Inferior parietal cortex (tissue), 1 donor: ENCODE measurements around the gene ARMC7.
"Not testable (repeated sequence)": the region's sequence is repeated elsewhere in the genome, so short reads cannot be mapped to it uniquely, and the experiment has no call there.

Source experiments
- DNase-seq: peaks from one replicate; pipeline ENCODE4 v3.0.0-alpha.2; 2016; ENCODE audit errors: extremely low spot score

Gene ARMC7

DNA sequence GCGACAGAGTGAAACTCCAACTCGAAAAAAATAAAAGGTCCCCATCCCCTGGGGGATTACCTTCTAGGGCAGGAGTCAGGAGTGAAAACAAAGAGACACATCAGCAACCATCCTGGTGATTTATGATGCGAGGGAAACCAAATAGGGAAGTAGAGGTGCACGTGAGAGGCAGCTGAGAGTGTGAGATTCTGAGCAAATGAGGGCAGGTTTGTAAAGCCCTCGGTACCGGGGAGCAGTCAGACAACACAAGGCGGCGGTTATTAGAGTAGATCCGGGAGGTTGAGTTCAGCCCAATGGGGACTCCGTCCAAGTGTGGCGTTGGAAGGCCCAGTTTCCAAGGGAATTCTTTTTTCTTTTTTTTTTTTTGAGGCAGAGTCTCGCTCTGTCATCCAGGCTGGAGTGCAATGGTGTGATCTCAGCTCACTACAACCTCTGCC, 7.4 kb upstream of the ARMC7 start:
- no peak for DNase-seq

- no peak for DNase-seq
These were observed 5.9 kb upstream of the ARMC7 start for GRCh38 chr17:75103601-75104554.

- no peak for DNase-seq
These were observed 4.4 kb upstream of the ARMC7 start for GRCh38 chr17:75105126-75106080.

- no peak for DNase-seq
These were observed 1.6 kb upstream of the ARMC7 start for GRCh38 chr17:75108193-75108592.

GRCh38 chr17:75109046-75109406, 743 bp upstream of the ARMC7 start:
- no peak for DNase-seq

DNA sequence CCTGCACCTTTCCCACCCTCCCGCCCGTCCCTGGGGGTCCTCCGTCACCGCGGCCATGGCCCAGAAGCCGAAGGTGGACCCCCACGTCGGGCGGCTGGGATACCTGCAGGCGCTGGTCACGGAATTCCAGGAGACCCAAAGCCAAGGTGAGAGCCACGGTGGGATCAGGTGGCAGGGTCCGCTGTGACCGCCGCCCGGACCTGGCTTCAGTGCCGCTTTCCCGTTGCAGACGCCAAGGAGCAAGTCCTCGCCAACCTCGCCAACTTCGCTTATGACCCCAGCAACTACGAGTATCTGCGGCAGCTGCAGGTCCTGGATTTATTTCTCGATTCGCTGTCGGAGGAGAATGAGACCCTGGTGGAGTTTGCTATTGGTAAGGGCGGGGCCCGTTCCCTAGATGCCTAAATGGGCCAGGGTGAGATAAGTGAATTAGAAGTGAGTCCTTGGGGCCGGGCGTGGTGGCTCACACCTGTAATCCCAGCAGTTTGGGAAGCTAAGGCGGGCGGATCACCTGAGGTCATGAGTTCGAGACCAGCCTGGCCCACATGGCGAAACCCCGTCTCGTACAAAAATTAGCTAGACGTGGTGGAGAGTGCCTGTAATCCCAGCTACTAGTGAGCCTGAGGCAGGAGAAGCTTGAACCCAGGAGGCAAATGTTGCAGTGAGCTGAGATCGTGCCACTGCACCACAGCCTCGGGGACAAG, 617 bp downstream of the ARMC7 start:
- no peak for DNase-seq

- no peak for DNase-seq
These were observed 2.1 kb downstream of the ARMC7 start for GRCh38 chr17:75111777-75112335.

GRCh38 chr17:75113798-75114551, 4.2 kb downstream of the ARMC7 start:
- DNase-seq: peak; percentile 94

GRCh38 chr17:75114552-75115314, 5.0 kb downstream of the ARMC7 start:
- no peak for DNase-seq

DNA sequence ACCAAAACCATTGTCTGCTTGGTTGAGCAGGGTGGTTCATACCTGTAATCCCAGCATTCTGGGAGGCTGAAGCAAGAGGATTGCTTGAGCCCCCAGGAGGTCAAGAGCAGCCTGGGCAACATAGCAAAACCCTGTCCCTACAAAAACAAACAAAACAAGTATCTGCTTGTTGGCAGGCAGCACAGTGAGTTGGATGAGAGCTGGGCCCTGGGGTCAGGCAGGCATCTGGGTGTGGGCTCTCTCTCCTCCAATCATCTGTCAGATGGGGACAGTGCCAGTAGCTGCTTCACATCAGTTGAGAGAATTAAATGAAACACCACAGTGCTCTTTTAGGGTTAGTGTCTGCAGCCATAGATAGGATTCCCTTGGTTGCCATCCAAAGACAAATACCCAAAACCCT, 5.8 kb downstream of the ARMC7 start:
- no peak for DNase-seq

GRCh38 chr17:75116737-75117136, 7.0 kb downstream of the ARMC7 start:
- no peak for DNase-seq

GRCh38 chr17:75118307-75118706, 8.5 kb downstream of the ARMC7 start:
- no peak for DNase-seq

DNA sequence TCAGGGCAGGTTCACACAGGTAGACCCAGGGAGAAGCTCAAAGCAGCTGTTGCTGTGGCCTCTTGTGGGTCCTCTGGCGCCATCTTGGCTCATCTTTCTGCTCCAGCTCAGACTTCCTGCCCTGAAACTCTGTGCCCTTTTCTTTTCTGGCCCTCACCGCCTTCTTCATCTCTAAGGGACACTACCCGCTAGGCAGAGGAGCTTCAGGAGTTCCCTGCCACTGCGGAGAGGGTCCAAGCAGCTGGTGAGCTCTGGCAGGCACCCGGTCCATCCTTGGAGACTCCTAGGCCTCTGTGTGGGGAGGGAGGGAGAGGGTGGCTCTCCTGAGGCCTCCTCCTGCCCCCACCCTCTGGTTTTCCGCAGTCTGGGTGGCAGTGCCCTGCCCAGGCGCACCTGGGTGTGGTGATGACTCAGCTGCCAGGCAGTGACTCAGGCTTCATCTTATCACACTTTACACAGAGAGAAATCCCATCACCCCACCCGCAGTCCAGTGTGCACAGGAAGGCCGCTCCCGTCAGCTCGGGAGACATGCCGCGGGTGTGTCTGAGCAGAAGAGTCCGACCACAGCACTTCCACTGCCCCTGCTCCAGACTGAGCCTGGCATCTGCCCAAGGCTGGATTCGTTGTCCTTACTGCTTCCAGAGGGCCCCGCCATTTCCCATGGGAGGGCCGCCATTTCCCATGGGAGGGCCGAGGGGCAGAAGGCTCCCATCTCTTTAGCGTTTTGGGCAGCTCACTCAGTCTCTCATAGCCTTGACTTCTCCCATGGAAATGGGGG, 14.5 kb downstream of the ARMC7 start:
- no peak for DNase-seq

- no peak for DNase-seq
These were observed 15.0 kb downstream of the ARMC7 start for GRCh38 chr17:75124819-75125162.

DNA sequence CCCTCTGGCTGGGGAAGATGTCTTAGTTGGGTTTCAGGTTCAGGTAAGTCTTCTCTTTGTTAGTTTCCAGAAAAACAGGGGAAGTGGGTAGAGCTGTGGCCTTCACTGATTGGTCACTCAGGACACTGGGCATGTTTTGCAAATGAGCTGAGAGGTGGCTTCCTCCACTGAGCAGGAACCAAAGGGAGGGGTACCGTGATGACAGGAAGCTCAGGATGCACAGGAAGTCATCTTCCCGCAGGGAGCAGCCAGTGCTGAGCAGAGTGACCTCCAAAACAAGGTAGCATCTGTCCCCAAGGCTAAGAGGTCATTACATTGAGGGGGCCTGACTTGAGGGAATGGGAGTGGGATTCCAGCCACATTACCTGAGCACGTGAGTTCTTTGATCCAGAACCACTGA, 16.2 kb downstream of the ARMC7 start:
- DNase-seq: no peak

DNA sequence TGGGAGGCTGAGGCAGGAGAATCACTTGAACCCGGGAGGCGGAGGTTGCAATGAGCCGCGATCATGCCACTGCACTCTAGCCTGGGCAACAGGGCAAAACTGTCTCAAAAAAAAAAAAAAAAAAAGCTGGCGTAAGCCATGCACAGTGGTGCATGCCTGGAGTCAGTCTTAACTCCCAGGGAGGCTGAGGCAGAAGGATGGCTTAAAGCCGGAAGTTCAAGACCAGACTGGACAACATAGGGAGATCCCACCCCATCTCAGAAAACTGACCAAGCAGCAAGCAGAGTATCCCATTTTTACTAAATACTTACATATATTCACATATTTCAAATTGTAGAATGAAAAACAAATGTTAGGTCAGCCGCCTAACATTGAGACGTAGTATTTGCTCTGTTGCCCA, 17.2 kb downstream of the ARMC7 start:
- no peak for DNase-seq

GRCh38 chr17:75127936-75128335, 18.2 kb downstream of the ARMC7 start:
- DNase-seq: not testable (repeated sequence)

GRCh38 chr17:75128694-75129505, 19.1 kb downstream of the ARMC7 start:
- DNase-seq: no peak
